ENCODE results near the gene CKM.

CKM gene

DNA sequence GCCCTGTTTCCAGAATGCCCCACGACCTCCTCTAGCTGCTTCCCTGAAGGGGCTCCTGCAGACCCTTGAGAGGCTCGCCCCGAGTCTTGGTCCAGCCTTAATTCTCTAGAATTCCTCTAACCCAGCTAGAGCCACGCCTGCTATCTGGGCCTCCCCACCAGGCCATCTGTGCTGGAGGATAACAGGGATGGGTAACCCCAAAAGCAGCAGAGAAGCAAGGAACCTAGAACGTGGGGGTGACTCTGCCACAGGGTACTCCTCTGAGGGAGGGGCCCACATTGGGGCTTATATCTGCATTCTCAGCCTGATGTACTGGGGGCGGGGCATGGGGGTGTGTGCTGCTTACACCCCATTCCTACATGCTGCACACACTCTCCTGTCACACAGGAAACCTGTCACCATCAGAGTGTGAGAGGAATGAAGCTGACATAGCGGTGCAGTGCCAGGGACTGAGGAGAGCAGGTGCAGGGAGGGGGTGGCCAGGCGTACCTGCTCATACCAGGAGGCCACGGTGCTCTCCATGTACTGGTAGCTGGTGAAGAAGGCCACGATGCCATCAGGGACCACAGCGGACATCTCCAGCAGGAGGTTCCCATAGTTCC lies 31.7 kb upstream of the CKM start:
- H3K4me3 Mint-ChIP-seq, result no peak overlapping the region
- H3K27me3 Mint-ChIP-seq (ENCODE audit: low read depth), result no peaks in the 10 kb centered on the region
- no peaks in the 10 kb centered on the region for H3K9me3 Mint-ChIP-seq
- DNase-seq (ENCODE audit: low spot score), result no peak
- H3K4me1 Mint-ChIP-seq (ENCODE audit: low read depth), result no peaks in the 10 kb centered on the region
- H3K27ac Mint-ChIP-seq, result no peak overlapping the region
- H3K36me3 Mint-ChIP-seq (ENCODE audit: low read depth), result peaks cover 26% of the 10 kb centered on the region

DNA sequence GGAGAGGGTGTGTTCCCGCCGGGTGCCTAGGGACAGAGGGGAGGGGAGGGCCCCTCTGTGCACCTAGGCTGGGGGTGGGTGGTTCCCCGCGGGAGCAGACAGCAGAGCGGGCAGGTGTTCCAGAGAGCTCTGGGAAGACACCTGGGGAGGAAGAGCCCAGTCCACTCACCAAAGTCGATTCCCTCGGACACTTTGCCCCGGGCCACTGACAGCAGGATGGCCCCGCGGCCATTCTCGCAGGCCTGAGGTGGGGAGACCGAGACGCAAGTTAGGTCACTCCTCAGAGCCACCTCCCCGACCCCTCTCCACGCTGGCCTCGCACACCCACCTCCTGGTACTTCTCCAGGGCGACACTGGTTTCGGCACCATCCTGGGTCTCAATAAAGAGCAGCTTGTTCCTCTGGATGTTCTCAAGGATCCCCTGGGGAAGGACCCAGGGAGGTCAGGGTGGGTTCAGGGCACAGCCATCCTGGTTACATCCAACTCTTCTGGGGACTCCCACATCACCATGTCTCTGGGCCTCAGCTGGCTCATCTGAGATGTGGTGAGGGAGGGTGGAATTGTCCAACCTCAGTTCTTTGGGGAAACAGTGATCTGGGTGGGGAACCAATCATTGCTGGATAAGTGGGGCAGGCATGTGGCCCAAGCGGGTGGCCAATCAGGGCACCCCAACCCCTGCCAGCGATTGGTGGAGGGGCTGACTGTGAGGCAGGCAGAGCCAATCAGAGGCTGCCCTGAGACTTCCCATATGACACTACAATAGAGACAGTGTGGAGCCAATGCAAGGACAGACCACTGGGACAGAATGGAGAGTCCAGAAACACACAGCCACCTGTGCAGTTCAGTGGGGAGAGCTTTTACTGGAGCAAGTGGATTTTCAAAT lies 30.5 kb upstream of the CKM start:
- H3K36me3 Mint-ChIP-seq (ENCODE audit: low read depth), result peaks cover 24% of the 10 kb centered on the region
- no peaks in the 10 kb centered on the region for H3K4me1 Mint-ChIP-seq (ENCODE audit: low read depth)
- H3K27ac Mint-ChIP-seq, result no peak overlapping the region
- H3K9me3 Mint-ChIP-seq, result no peaks in the 10 kb centered on the region
- no peak for DNase-seq (ENCODE audit: low spot score)
- H3K27me3 Mint-ChIP-seq (ENCODE audit: low read depth), result no peaks in the 10 kb centered on the region
- H3K4me3 Mint-ChIP-seq, result no peak overlapping the region

DNA sequence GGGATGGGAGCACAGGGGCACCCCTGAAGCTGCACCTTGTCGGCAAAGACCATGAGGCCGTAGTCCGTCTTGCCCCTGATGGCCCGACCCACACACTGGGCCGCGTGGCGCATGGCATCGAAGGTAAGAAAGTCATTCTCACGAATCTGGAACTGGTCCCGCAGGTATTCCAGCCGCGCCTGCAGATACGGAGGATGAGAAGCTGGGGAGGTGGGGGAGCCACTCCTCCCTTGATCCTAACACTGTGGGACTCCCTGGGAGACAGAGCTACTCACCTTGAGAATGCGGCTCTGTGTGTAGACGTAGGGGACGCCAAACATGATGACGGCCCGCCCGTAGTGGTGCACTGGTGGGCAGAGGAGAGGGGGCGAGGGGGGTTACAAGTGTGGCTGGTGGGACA lies 29.8 kb upstream of the CKM start:
- Mint-ChIP-seq H3K4me1 (ENCODE audit: low read depth) (no peaks in the 10 kb centered on the region), H3K4me3 (no peak overlapping the region), H3K9me3 (no peaks in the 10 kb centered on the region), H3K27ac (no peak overlapping the region), H3K27me3 (ENCODE audit: low read depth) (no peaks in the 10 kb centered on the region), H3K36me3 (ENCODE audit: low read depth) (peaks cover 19% of the 10 kb centered on the region)
- no peak for DNase-seq (ENCODE audit: low spot score)

DNA sequence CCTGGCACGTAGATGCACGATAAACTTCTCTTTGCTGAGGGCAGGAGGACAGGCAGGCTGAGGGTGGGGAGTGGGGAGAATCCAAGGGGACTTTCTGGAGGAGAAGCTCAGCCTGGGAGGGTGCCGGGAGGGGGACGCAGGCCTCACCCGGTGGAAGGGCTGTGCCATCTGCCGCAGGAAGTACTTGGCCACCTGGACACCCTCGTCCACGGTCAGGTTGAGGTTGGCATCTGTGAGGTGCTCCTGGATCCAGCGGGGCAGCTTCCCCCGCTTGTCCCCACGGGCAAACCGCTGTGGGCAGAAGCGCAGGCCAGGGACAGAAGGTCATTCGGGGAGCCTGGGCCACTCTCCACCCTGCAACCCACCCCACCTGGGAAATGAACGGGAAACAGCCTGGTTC lies 29.4 kb upstream of the CKM start:
- no peak for DNase-seq (ENCODE audit: low spot score)
- H3K36me3 Mint-ChIP-seq (ENCODE audit: low read depth), result peaks cover 19% of the 10 kb centered on the region
- H3K27me3 Mint-ChIP-seq (ENCODE audit: low read depth), result no peaks in the 10 kb centered on the region
- no peak overlapping the region for H3K4me3 Mint-ChIP-seq
- H3K9me3 Mint-ChIP-seq, result no peaks in the 10 kb centered on the region
- H3K4me1 Mint-ChIP-seq (ENCODE audit: low read depth), result no peaks in the 10 kb centered on the region
- no peak overlapping the region for H3K27ac Mint-ChIP-seq

DNA sequence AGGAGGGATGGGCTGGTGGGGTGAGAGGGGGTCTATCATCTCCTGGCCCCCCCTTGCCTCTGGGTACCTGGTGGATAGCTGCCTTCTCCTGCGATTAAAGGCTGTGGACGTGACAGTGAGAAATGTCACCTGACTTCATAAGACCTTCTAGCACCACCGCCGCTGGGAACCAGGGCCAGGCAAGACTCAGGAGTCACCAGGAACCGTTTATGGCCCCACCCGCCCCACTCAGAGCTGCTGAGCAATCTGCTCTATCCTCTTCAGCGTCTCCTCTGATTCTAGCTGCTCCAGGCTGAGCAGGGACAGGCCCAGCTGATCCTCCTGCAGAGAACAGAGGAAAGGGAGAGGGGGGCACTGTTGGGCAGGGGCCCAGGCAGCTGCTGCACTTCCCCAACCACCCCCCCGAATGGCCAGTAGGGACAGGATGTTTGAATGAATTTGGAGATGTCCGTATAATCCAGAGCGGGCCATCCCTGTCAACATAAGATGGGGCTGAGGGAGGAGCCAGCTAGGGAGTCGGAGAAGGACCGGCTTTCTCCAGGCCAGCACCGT lies 28.8 kb upstream of the CKM start:
- Mint-ChIP-seq H3K27me3 (ENCODE audit: low read depth) (no peaks in the 10 kb centered on the region), H3K36me3 (ENCODE audit: low read depth) (peaks cover 17% of the 10 kb centered on the region), H3K4me1 (ENCODE audit: low read depth) (no peaks in the 10 kb centered on the region), H3K9me3 (no peaks in the 10 kb centered on the region), H3K27ac (no peak overlapping the region), H3K4me3 (no peak overlapping the region)
- no peak for DNase-seq (ENCODE audit: low spot score)

DNA sequence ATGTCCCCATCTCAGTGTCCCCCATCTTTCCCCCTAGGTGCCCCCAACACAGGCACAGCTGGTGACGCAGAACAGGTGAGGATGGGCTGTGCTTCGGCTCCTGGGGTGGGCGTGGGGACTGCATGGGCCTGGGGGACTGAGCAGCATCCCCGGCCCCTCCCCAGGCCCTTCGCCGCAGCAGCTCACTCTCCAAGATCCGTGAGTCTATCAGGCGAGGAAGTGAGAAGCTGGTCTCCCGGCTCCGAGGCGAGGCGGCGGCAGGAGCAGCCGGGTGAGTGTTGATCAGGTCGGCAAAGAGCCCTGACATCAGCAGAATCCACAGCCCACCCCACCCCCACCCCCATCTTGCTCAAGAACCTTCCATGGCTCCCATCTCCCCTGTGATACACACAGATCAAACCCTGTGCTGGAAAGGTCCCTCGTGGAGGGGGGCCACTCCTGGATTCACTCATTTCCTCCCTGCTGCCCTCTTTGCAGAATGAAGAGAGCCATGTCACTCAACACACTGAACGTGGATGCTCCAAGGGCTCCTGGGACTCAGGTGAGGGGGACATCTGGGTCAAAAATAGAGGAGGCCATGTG lies 27.9 kb upstream of the CKM start:
- no peak overlapping the region for H3K27ac Mint-ChIP-seq
- H3K36me3 Mint-ChIP-seq (ENCODE audit: low read depth), result peaks cover 12% of the 10 kb centered on the region
- no peak for DNase-seq (ENCODE audit: low spot score)
- no peak overlapping the region for H3K4me3 Mint-ChIP-seq
- H3K27me3 Mint-ChIP-seq (ENCODE audit: low read depth), result no peaks in the 10 kb centered on the region
- H3K4me1 Mint-ChIP-seq (ENCODE audit: low read depth), result no peaks in the 10 kb centered on the region
- H3K9me3 Mint-ChIP-seq, result no peaks in the 10 kb centered on the region

DNA sequence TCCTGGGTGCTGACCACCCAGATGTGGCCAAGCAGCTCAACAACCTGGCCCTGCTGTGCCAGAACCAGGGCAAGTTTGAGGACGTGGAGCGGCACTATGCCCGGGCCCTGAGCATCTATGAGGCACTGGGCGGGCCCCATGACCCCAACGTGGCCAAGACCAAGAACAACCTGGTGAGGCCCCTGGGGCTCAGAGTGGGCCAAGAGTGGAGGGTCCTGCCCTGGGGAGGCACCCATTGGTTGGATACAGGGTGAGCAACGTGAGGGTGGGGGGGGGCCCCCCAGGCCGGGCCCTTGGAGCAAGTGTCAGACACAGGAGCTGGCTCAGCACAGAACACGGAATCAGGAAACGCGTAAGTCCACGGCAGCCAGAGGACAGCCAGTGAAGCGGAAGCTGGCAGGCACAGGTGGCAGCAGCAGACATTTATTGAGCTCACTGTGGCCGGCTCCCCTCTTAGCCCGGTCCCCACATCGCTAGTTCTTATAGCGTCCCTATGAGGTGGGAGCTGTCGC lies 26.8 kb upstream of the CKM start:
- no peak overlapping the region for H3K27ac Mint-ChIP-seq
- no peaks in the 10 kb centered on the region for H3K4me1 Mint-ChIP-seq (ENCODE audit: low read depth)
- H3K27me3 Mint-ChIP-seq (ENCODE audit: low read depth), result no peaks in the 10 kb centered on the region
- no peak for DNase-seq (ENCODE audit: low spot score)
- no peak overlapping the region for H3K4me3 Mint-ChIP-seq
- no peaks in the 10 kb centered on the region for H3K9me3 Mint-ChIP-seq
- peaks cover 8% of the 10 kb centered on the region for H3K36me3 Mint-ChIP-seq (ENCODE audit: low read depth)

DNA sequence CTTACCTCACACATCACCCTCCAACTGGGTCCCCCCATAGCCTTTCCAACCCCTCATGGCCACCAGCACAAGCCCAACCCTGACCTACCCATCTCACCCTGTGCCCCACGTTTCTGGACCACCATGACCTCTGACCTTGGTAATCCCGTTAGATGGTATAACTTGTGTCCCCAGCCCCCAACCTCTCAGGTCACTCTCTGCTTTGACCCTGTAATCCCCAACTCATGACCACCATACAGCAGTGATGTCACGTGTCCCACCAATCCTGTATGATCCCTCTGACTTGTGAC lies 26.4 kb upstream of the CKM start:
- no peaks in the 10 kb centered on the region for H3K9me3 Mint-ChIP-seq
- H3K4me1 Mint-ChIP-seq (ENCODE audit: low read depth), result no peaks in the 10 kb centered on the region
- DNase-seq (ENCODE audit: low spot score), result no peak
- peaks cover 8% of the 10 kb centered on the region for H3K36me3 Mint-ChIP-seq (ENCODE audit: low read depth)
- no peak overlapping the region for H3K4me3 Mint-ChIP-seq
- peaks cover 2% of the 10 kb centered on the region for H3K27me3 Mint-ChIP-seq (ENCODE audit: low read depth)
- H3K27ac Mint-ChIP-seq, result no peak overlapping the region

DNA sequence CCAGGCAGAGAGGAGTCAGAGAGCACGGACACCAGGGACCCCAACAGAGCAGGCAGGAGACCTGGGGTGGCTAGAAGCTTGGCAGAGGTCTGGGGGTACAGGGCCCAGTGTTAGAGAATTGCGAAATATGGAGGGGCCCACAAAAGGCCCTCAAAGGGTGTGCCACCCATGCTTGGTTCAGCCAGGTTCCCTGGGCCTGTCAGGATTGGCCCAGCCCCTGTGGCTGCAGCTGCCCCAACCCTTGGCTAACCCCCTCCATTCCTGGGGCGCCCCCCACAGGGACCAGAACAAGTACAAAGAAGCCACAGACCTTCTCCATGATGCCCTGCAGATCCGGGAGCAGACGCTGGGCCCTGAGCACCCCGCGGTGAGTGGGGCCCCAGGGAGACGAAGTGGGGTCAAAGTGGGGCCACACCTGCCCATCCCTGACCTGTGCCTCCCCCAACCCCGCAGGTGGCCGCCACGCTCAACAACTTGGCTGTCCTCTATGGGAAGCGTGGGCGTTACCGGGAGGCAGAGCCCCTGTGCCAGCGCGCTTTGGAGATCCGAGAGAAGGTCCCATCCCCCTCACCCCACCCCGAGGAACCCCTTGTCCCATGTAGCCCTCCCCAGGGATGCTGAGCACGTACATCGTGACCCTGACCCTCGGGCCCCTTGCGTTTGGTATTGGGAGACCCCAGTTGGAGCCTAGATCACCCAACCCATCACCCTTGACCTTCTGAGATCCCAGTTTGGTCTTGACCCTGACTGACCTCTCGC lies 25.9 kb upstream of the CKM start:
- H3K27ac Mint-ChIP-seq, result no peak overlapping the region
- peaks cover 6% of the 10 kb centered on the region for H3K36me3 Mint-ChIP-seq (ENCODE audit: low read depth)
- no peaks in the 10 kb centered on the region for H3K4me1 Mint-ChIP-seq (ENCODE audit: low read depth)
- no peak overlapping the region for H3K4me3 Mint-ChIP-seq
- H3K27me3 Mint-ChIP-seq (ENCODE audit: low read depth), result peaks cover 2% of the 10 kb centered on the region
- DNase-seq (ENCODE audit: low spot score), result no peak
- H3K9me3 Mint-ChIP-seq, result no peaks in the 10 kb centered on the region

DNA sequence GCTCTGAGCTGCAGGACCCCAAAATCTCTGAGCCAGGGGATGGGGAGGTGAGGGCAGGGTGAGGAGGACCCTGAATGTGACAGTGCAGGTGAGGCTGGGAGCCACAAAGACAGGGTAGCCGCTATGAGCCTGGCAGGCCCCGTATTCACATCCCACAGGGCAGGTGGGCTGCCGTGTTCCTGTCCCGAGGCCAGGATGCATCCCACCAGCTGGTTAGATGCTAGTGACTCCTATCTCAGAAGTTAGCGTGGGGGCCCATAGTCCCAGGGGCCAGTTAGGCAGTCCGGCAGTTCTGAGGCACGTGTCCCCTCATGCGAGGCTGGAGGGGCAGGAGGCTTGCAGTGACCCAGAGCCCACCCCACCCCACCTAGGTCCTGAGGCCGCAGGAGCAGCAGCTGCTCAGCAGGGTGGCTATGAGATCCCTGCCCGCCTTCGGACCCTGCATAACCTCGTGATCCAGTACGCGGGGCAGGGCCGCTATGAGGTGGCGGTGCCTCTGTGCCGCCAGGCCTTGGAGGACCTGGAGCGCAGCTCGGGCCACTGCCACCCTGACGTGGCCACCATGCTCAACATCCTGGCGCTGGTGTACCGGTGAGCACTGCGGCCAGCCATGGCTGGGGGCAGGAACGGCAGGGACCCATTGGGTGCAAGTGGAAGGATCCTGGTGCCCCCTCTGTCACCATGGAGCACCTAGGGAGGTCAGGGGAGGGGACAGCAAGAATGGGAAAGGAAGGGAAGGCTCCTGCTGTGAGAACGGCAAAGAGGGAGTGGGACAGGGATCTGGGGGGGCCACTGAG lies 25.1 kb upstream of the CKM start:
- DNase-seq (ENCODE audit: low spot score), result no peak
- no peaks in the 10 kb centered on the region for H3K9me3 Mint-ChIP-seq
- H3K4me3 Mint-ChIP-seq, result no peak overlapping the region
- no peaks in the 10 kb centered on the region for H3K4me1 Mint-ChIP-seq (ENCODE audit: low read depth)
- H3K27ac Mint-ChIP-seq, result no peak overlapping the region
- H3K36me3 Mint-ChIP-seq (ENCODE audit: low read depth), result peaks cover 3% of the 10 kb centered on the region
- H3K27me3 Mint-ChIP-seq (ENCODE audit: low read depth), result peaks cover 2% of the 10 kb centered on the region

DNA sequence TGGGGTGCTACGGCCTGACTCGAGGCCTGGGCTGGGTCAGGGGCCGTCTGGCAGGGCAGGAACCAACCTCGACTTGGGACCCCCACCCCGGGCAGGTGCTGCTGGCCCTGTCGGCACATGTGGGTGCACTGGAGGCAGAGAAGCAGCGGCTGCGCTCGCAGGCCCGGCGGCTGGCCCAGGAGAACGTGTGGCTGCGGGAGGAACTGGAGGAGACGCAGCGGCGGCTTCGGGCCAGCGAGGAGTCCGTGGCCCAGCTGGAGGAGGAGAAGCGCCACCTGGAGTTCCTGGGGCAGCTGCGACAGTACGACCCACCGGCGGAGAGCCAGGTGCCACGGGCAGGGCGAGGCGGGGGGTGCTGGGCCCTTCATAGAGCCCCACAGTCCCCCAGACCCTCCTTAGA lies 23.8 kb upstream of the CKM start:
- Mint-ChIP-seq H3K27ac (no peak overlapping the region), H3K4me1 (ENCODE audit: low read depth) (no peaks in the 10 kb centered on the region), H3K4me3 (no peak overlapping the region), H3K36me3 (ENCODE audit: low read depth) (peaks cover 3% of the 10 kb centered on the region), H3K9me3 (no peaks in the 10 kb centered on the region), H3K27me3 (ENCODE audit: low read depth) (peaks cover 2% of the 10 kb centered on the region)
- no peak for DNase-seq (ENCODE audit: low spot score)

DNA sequence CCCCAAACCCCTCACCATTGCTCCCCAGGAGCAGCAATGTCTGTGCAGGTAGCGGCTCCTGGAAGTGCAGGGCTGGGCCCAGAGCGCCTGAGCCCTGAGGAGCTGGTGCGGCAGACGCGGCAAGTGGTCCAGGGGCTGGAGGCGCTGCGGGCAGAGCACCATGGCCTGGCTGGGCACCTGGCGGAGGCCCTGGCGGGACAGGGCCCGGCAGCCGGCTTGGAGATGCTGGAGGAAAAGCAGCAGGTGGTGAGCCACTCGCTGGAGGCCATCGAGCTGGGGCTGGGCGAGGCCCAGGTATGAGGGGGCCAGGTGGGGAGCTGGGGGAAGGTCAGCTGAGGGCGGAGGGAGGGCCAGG lies 22.8 kb upstream of the CKM start:
- H3K9me3 Mint-ChIP-seq, result no peaks in the 10 kb centered on the region
- H3K27ac Mint-ChIP-seq, result no peak overlapping the region
- H3K36me3 Mint-ChIP-seq (ENCODE audit: low read depth), result no peaks in the 10 kb centered on the region
- H3K4me1 Mint-ChIP-seq (ENCODE audit: low read depth), result no peaks in the 10 kb centered on the region
- peaks cover 2% of the 10 kb centered on the region for H3K27me3 Mint-ChIP-seq (ENCODE audit: low read depth)
- H3K4me3 Mint-ChIP-seq, result no peak overlapping the region
- no peak for DNase-seq (ENCODE audit: low spot score)

Measured in T-helper 2 cell treated with Interferon-gamma antibody and Interleukin-4, amounts not matched to agents 5 μg/mL and 100 μg/mL, for 36 hours (primary cell).